ENCODE results near the gene MPZL1. TPM values are rescaled to one million over a fixed set of nuclear protein-coding genes. Genes with fewer than 3 reads are reported as not detected.
A peak's percentile ranks its signal among the peaks of the same experiment; 100 is the strongest.

The MPZL1 gene
- total RNA-seq = 100 to 1,000 TPM; 112 to 144 TPM

DNA sequence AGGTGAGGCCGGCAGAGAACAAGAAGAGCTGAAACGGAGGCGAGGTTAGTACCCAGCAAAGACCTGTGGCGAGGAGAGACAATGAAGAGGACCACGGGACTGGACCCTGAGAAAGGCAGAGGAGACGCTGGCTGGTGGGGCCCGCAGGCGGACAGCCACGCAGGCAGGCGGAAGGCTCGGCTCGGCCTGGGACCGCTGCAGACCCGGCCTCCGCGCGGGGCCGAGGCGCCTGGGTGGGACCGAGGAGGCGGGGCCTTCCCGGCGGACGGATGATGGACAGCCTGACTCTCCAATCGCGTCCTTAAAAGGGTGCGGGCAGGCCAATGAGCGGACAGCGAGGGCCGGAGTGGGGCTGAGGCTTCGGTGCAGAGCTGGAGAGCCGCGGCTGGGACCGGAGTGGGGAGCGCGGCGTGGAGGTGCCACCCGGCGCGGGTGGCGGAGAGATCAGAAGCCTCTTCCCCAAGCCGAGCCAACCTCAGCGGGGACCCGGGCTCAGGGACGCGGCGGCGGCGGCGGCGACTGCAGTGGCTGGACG is at the start of gene MPZL1:
Gene MPZL1, plus strand, starts transcription at position 366 of the 535 bp plus-strand sequence. CDS start 170 bp downstream, outside the sequence.
- TF ChIP-seq, protein P1, sequence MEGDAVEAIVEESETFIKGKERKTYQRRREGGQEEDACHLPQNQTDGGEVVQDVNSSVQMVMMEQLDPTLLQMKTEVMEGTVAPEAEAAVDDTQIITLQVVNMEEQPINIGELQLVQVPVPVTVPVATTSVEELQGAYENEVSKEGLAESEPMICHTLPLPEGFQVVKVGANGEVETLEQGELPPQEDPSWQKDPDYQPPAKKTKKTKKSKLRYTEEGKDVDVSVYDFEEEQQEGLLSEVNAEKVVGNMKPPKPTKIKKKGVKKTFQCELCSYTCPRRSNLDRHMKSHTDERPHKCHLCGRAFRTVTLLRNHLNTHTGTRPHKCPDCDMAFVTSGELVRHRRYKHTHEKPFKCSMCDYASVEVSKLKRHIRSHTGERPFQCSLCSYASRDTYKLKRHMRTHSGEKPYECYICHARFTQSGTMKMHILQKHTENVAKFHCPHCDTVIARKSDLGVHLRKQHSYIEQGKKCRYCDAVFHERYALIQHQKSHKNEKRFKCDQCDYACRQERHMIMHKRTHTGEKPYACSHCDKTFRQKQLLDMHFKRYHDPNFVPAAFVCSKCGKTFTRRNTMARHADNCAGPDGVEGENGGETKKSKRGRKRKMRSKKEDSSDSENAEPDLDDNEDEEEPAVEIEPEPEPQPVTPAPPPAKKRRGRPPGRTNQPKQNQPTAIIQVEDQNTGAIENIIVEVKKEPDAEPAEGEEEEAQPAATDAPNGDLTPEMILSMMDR (IDR thresholded peaks at IDR 0.05) = no peak
- Histone ChIP-seq H3K4me3 (peak within 1 kb of the TSS; percentile 99), H3K9me3 (no peaks in the 10 kb centered on the region), H3K9ac (ENCODE audit: low read depth in 2 of 2, low read length in 2 of 2) (peak within 1 kb of the TSS; percentile 89 to 93), H3K4me1 (no peaks in the 10 kb centered on the region), H3K27me3 (no peaks in the 10 kb centered on the region), H3K27ac (peak within 1 kb of the TSS; percentile 90), H3K36me3 (no peaks in the 10 kb centered on the region)
- DNase-seq = peak; percentile 98
- intact Hi-C loops (cut with DNase I) = loop anchor here (5.0 kb wide), 1 partner anchor 81 kb away; no protein-coding TSS in a partner anchor

DNA sequence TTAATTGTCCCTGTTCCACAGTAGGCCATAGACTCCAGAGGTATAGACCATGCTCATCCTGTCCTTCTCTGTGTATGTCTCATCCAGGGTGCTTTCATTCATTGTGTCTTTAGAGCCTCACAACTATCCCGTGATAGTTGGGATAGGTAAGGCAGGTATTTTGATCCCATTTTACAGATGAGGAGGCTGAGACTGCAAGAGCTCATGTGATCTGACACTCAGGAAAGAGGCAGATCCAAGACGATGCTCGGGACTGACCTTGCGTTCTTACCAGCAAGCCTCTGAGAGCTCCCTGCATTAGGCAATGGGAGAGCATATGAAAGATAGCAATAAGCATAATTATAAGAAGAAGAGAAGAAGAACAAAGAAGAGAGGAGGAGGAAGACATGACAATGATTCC is 49.0 kb upstream of the MPZL1 start:
- H3K27ac ChIP-seq = no peak overlapping the region
- TF ChIP-seq, protein P1 (IDR thresholded peaks at IDR 0.05) = no peak
- intact Hi-C loops (cut with DNase I) = no loop called here
- H3K36me3 ChIP-seq = no peaks in the 10 kb centered on the region
- no peaks in the 10 kb centered on the region for H3K4me1 ChIP-seq
- H3K27me3 ChIP-seq = no peaks in the 10 kb centered on the region
- no peak for DNase-seq
- H3K9ac ChIP-seq (ENCODE audit: low read depth in 2 of 2, low read length in 2 of 2) = no peak overlapping the region
- no peak overlapping the region for H3K4me3 ChIP-seq
- H3K9me3 ChIP-seq = no peaks in the 10 kb centered on the region

DNA sequence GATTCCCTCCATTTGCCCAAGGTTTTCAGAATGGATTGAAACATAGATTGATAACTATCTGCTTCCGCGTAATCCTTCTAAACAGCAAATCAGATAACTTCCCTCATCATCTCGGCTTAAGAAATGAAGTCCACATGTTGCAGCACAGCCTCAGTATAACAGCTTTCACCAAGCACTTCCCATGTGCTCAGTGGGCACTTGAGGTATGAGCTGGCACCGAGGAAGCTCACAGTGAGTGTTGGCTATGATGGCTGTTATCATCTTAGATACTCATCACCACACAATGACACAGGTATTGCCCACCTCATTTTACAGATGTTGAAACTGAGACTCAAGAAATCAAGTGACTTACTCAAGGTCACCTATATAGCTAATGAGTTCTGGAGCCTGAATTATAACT is 48.5 kb upstream of the MPZL1 start:
- Histone ChIP-seq H3K27ac (no peak overlapping the region), H3K4me1 (no peaks in the 10 kb centered on the region), H3K4me3 (no peak overlapping the region), H3K36me3 (no peaks in the 10 kb centered on the region), H3K9me3 (no peaks in the 10 kb centered on the region), H3K27me3 (no peaks in the 10 kb centered on the region), H3K9ac (ENCODE audit: low read depth in 2 of 2, low read length in 2 of 2) (no peak overlapping the region)
- intact Hi-C loops (cut with DNase I) = no loop called here
- TF ChIP-seq, protein P1 (IDR thresholded peaks at IDR 0.05) = no peak
- no peak for DNase-seq

DNA sequence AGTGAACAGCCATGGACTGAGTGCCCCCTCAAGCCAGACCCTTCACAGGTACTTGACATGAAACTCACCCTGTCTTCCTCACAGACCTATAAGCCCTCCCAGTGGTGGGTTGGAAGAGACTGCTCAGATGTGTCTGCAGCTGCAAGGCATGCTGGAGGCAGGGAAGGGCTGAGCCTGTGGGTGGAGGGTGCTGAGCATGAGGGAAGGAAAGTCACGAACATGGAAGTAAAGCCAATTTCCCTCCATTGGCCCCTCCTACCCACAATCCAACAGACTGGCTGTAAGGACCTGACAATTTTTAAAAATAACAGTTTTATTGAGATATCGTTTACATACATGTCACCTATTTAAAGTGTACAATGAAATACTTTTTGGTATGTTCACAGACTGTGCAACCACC is 47.6 kb upstream of the MPZL1 start:
- no peak overlapping the region for H3K27ac ChIP-seq
- no peaks in the 10 kb centered on the region for H3K9me3 ChIP-seq
- intact Hi-C loops (cut with DNase I) = no loop called here
- H3K27me3 ChIP-seq = no peaks in the 10 kb centered on the region
- no peaks in the 10 kb centered on the region for H3K36me3 ChIP-seq
- TF ChIP-seq, protein P1 (IDR thresholded peaks at IDR 0.05) = no peak
- no peak overlapping the region for H3K9ac ChIP-seq (ENCODE audit: low read depth in 2 of 2, low read length in 2 of 2)
- DNase-seq = no peak
- H3K4me3 ChIP-seq = no peak overlapping the region
- no peaks in the 10 kb centered on the region for H3K4me1 ChIP-seq

DNA sequence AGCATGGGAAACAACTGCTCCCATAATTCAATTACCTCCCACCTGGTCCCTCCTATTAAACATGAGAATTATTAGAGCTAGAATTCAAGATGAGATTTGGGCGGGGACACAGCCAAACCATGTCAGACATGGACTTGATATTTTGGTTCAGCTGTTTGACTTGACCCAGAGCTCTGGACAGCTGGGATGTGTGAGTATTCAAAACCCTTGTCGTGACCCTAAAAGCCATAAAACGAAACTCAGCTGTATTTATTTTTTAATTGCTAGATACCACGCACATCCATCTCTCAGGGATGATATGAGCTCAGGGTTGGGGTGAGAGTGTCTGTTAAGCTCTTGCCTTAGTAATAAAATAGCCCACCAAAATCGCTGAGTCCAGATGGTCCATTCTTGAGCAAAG is 46.3 kb upstream of the MPZL1 start:
- intact Hi-C loops (cut with DNase I) = no loop called here
- H3K4me3 ChIP-seq = no peak overlapping the region
- no peaks in the 10 kb centered on the region for H3K27me3 ChIP-seq
- no peak for DNase-seq
- TF ChIP-seq, protein P1 (IDR thresholded peaks at IDR 0.05) = no peak
- no peaks in the 10 kb centered on the region for H3K36me3 ChIP-seq
- H3K27ac ChIP-seq = no peak overlapping the region
- H3K4me1 ChIP-seq = no peaks in the 10 kb centered on the region
- H3K9ac ChIP-seq (ENCODE audit: low read depth in 2 of 2, low read length in 2 of 2) = no peak overlapping the region
- H3K9me3 ChIP-seq = no peaks in the 10 kb centered on the region
